Measurements from ENCODE around the gene EIF5. TPM values are rescaled to one million over a fixed set of nuclear protein-coding genes. Genes with fewer than 3 reads are reported as not detected.
A peak's percentile ranks its signal among the peaks of the same experiment; 100 is the strongest.

Gene EIF5
- total and polyA plus RNA-seq, 8 donors = 159 to 239 (median 210) TPM

- no peak for TF ChIP-seq CTCF (IDR thresholded peaks at IDR 0.05)
- Histone ChIP-seq H3K9me3 (no peaks in the 10 kb centered on the region), H3K27me3 (no peaks in the 10 kb centered on the region), H3K4me1 (peaks cover 43 to 89% of the 10 kb centered on the region in 2 donors), H3K27ac (no peak overlapping the region), H3K36me3 (no peaks in the 10 kb centered on the region), H3K4me3 (no peak overlapping the region)
- intact Hi-C loops (cut with DNase I) = no loop called here
- ATAC-seq (no peak), DNase-seq (no peak)
Measured at GRCh38 chr14:103390605-103391004, 56.6 kb downstream of the EIF5 start.

GRCh38 chr14:103391048-103391447, 57.0 kb downstream of the EIF5 start:
- H3K9me3 ChIP-seq = no peaks in the 10 kb centered on the region
- intact Hi-C loops (cut with DNase I) = no loop called here
- no peaks in the 10 kb centered on the region for H3K27me3 ChIP-seq
- peak; percentile 23 for ATAC-seq
- H3K4me3 ChIP-seq = no peak overlapping the region
- H3K4me1 ChIP-seq = peaks cover 47 to 94% of the 10 kb centered on the region in 2 donors
- peak in 1 of 4 donors; percentile 42 for DNase-seq
- H3K27ac ChIP-seq = no peak overlapping the region
- no peaks in the 10 kb centered on the region for H3K36me3 ChIP-seq
- peak; percentile 45 to 65 for TF ChIP-seq CTCF (IDR thresholded peaks at IDR 0.05)

GRCh38 chr14:103392106-103392505, 58.1 kb downstream of the EIF5 start:
- H3K4me1 ChIP-seq = peaks cover 47 to 97% of the 10 kb centered on the region in 2 donors
- H3K36me3 ChIP-seq = no peaks in the 10 kb centered on the region
- no peak for TF ChIP-seq CTCF (IDR thresholded peaks at IDR 0.05)
- peak; percentile 59 for ATAC-seq
- H3K9me3 ChIP-seq = no peaks in the 10 kb centered on the region
- H3K27ac ChIP-seq = peak overlapping the region in 1 of 2 donors; percentile 5
- H3K27me3 ChIP-seq = no peaks in the 10 kb centered on the region
- no peak overlapping the region for H3K4me3 ChIP-seq
- intact Hi-C loops (cut with DNase I) = no loop called here
- no peak for DNase-seq

GRCh38 chr14:103392572-103392971, 58.5 kb downstream of the EIF5 start:
- no peak for TF ChIP-seq CTCF (IDR thresholded peaks at IDR 0.05)
- DNase-seq (no peak), ATAC-seq (no peak)
- Histone ChIP-seq H3K27me3 (no peaks in the 10 kb centered on the region), H3K27ac (peak overlapping the region in 1 of 2 donors; percentile 26), H3K36me3 (no peaks in the 10 kb centered on the region), H3K9me3 (no peaks in the 10 kb centered on the region), H3K4me3 (no peak overlapping the region), H3K4me1 (peaks cover 45 to 97% of the 10 kb centered on the region in 2 donors)
- intact Hi-C loops (cut with DNase I) = no loop called here

GRCh38 chr14:103393070-103393469, 59.0 kb downstream of the EIF5 start:
- no peak for TF ChIP-seq CTCF (IDR thresholded peaks at IDR 0.05)
- ATAC-seq = peak; percentile 8
- Histone ChIP-seq H3K27me3 (no peaks in the 10 kb centered on the region), H3K4me3 (no peak overlapping the region), H3K36me3 (no peaks in the 10 kb centered on the region), H3K4me1 (peaks cover 41 to 97% of the 10 kb centered on the region in 2 donors), H3K27ac (peak overlapping the region in 1 of 2 donors; percentile 26), H3K9me3 (no peaks in the 10 kb centered on the region)
- no peak for DNase-seq
- intact Hi-C loops (cut with DNase I) = no loop called here

All from left lung (tissue), 10 donors.